GM13976 (cell line): Measurements from ENCODE around the gene POU5F1.

ENCODE experiments used
- DNase-seq: peaks from one replicate; pipeline ENCODE4 v3.0.0; 2012; ENCODE audit warnings: low spot score
- in situ Hi-C: fragments of 300-500 bp; cut with MboI; formaldehyde crosslinking; loops from one replicate; pipeline ENCODE4 v1.12.0; 2022; ENCODE audit warnings: low sequenced_read_pairs, mixed read lengths, inconsistent platforms; ENCODE audit not compliant: unreplicated experiment
- TF ChIP-seq, protein P1 (sequence below): IDR thresholded peaks from 2 replicates; pipeline ENCODE4 v1.5.1; 2012; ENCODE audit warnings: borderline replicate concordance, mild to moderate bottlenecking; ENCODE audit not compliant: insufficient read depth; ENCODE audit errors: extremely low read depth, missing control alignments, control extremely low read depth

The POU5F1 gene

DNA sequence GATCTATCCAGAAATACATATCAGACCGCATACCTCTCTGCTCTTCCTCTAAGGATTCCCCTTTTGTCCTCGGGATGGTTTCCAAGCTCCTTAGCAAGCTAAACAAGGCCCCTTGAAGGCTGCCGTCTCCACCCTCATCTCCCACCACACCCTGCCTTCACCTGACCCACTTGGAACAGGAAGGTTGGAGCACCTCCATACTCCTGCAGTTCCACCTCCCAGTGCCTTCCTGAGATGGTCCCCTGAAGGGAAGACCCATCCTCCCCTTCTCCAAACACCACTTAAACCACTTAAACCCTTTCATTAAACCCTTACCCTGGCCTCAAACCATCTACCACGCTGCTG lies 8.5 kb upstream of the POU5F1 start:
- TF ChIP-seq, protein P1, sequence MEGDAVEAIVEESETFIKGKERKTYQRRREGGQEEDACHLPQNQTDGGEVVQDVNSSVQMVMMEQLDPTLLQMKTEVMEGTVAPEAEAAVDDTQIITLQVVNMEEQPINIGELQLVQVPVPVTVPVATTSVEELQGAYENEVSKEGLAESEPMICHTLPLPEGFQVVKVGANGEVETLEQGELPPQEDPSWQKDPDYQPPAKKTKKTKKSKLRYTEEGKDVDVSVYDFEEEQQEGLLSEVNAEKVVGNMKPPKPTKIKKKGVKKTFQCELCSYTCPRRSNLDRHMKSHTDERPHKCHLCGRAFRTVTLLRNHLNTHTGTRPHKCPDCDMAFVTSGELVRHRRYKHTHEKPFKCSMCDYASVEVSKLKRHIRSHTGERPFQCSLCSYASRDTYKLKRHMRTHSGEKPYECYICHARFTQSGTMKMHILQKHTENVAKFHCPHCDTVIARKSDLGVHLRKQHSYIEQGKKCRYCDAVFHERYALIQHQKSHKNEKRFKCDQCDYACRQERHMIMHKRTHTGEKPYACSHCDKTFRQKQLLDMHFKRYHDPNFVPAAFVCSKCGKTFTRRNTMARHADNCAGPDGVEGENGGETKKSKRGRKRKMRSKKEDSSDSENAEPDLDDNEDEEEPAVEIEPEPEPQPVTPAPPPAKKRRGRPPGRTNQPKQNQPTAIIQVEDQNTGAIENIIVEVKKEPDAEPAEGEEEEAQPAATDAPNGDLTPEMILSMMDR: no peak
- no peak for DNase-seq
- in situ Hi-C loops: no loop called here

DNA sequence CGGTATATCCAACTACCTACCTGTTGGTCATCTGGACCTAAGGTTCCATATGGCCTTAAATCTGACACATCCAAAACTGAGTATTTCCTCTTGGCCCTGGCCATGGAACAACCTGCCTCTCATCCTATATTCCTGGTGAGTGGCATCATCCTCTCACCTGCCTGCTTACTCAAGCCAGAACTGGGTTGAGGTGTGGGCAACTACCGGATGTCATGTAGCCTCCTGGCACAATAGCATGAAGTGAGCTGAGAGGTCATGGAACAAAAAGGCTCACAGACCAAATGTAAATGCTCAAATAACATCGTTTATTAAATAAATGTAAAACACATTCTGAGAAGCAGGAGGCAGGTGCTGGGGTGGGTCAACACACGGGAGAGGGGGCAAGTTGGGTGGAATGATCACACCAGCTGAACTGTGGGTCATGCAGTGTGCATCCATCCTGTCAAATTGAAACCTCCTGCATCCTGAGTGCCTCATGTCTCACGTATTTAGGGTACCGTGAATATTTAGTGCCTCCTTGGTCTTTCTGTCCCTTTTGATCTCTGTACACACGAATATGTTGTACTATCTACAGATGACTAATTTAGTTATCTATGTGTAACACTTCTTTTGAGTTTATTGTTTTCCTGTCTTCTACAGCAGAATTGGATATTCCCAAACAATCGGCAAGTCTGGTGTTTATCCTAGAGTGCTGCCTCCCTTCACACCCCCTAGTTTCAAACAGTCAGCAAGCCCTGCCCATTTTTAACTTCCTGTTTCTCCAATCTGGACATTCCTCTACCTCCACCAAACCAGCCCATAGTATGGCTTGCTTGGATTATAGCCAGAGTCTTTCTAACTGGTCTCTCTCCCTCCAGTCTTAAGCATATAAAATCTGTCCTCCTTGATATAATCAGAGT lies 7.9 kb upstream of the POU5F1 start:
- TF ChIP-seq, protein P1: no peak
- DNase-seq: no peak
- in situ Hi-C loops: no loop called here

DNA sequence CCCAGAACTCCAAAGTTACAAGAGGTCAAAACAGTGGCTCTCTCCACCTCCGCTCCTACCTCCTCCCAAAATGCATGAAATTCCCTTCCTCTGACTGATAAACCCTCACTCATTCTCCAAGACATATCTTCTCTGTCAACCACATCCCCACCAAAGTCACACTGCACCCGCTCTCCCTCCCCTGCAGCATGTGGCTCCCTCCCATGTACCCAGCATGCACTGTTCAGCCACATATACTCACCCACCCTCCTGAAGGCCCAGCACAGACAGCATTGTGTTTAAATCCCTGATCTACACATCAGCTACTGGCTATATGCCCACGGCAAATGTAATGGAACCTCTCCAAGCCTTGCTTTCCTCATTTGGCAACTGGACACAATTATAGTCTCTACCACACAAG lies 5.5 kb upstream of the POU5F1 start:
- in situ Hi-C loops: no loop called here
- TF ChIP-seq, protein P1: no peak
- DNase-seq: no peak

DNA sequence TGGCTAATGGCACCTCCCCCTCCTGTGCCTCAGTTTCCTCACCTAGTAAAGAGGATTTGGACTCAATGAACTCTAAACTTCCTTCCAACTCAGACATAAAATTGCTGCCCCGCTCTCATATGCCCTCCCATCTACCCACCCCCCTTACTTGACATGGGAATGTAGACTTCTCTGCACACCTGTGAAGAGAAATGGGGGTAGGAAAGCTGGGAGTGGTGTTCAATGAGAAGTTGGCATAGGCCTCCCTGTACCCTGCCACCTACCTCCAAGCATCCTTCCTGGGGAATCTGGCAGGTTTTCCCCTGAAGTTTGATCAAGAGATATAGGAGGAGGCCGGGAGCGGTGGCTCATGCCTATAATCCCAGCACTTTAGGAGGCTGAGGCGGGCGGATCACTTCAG lies 3.9 kb upstream of the POU5F1 start:
- no peak for DNase-seq
- in situ Hi-C loops: no loop called here
- TF ChIP-seq, protein P1: no peak

DNA sequence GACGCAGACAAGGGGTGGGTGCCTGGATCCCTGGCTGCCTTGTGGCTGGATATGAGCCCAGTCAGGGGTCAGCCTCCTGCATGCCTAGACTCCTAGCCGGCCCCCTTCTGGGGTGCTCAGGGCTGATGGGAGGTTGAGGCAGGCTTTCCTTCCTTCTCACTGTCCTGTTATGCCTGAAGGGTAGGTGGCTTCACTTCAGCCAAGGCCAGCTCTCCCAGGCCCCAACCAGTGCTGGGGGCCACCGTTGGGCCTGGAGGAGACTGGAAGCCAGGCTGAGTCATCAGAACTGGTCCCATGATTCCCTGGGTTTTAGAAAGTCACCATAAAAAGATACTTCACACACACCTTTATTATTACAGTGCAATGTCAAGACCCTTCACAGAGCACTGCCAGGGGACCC lies 2.9 kb upstream of the POU5F1 start:
- no peak for DNase-seq
- in situ Hi-C loops: no loop called here
- TF ChIP-seq, protein P1: no peak

DNA sequence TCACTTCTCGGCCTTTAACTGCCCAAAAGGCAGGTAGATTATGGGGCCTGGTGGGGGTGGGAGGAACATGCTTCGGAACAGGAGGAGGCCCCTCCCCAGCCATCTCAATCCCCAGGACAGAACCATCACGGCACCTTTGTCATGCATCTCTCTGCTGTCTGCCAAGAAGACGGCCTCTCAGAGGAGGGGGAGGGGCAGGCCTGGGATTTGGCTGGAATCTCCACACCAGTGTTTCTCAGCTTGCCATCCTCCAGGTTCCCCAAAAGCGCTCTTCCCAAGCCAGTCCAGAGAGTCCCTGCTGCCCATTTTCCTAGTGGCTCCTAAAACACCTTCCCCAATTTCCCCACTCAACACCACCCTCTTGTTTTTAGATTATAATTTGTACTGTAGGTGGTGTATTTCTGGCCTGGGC lies 2.5 kb upstream of the POU5F1 start:
- in situ Hi-C loops: no loop called here
- DNase-seq: no peak

More for the DNA sequence above, 2.5 kb upstream of the POU5F1 start:
- TF ChIP-seq, protein P1: no peak
